Limb (tissue), 2 donors: ENCODE data around the gene HOXC9.

ENCODE experiments used
- DNase-seq, 2 donors: peaks; one replicate each; pipeline ENCODE4 v3.0.0-alpha.2; 2016; ENCODE audit errors: extremely low spot score in 2 of 2

The HOXC9 gene

GRCh38 chr12:53988541-53989226 lies 11.3 kb upstream of the HOXC9 start:
- no peak for DNase-seq

- DNase-seq = peak; percentile 68 to 76
Observed at GRCh38 chr12:53989227-53990113, 10.5 kb upstream of the HOXC9 start.

GRCh38 chr12:53990311-53991076 lies 9.5 kb upstream of the HOXC9 start:
- DNase-seq = no peak

GRCh38 chr12:53991077-53991460 lies 8.9 kb upstream of the HOXC9 start:
- no peak for DNase-seq

GRCh38 chr12:53992377-53992889 lies 7.5 kb upstream of the HOXC9 start:
- DNase-seq = no peak

- DNase-seq = no peak
Observed at GRCh38 chr12:53993162-53994008, 6.6 kb upstream of the HOXC9 start.

GRCh38 chr12:53994009-53994263 lies 6.0 kb upstream of the HOXC9 start:
- DNase-seq = no peak

GRCh38 chr12:53994264-53995001 lies 5.5 kb upstream of the HOXC9 start:
- peak in 1 of 2 donors; percentile 70 for DNase-seq

- DNase-seq = no peak
Observed at GRCh38 chr12:53995002-53995377, 5.0 kb upstream of the HOXC9 start.

- peak in 1 of 2 donors; percentile 78 for DNase-seq
Observed at GRCh38 chr12:53995378-53996239, 4.4 kb upstream of the HOXC9 start.

GRCh38 chr12:53996240-53997203 lies 3.4 kb upstream of the HOXC9 start:
- DNase-seq = no peak

- DNase-seq = peak in 1 of 2 donors; percentile 63
Observed at GRCh38 chr12:53997204-53998109, 2.5 kb upstream of the HOXC9 start.

GRCh38 chr12:53998110-53998899 lies 1.7 kb upstream of the HOXC9 start:
- peak in 1 of 2 donors; percentile 64 for DNase-seq

GRCh38 chr12:53998900-53999236 lies 1.1 kb upstream of the HOXC9 start:
- DNase-seq = no peak

GRCh38 chr12:53999559-54000115 lies 324 bp upstream of the HOXC9 start:
- DNase-seq = peak; percentile 72 to 84
